ENCODE data around the gene ARF6. TPM values are rescaled to one million over a fixed set of nuclear protein-coding genes. Genes with fewer than 3 reads are reported as not detected.

Gene ARF6
- total RNA-seq (2022; extraction: Qiagen RNA extraction; ENCODE audit: low read depth), result 62.8 to 74.4 TPM (median 67.1 TPM) in 5 replicates

GRCh38 chr14:49892636-49893308 lies at the start of gene ARF6:
Gene ARF6 (plus strand): TSS chr14:49893082. CDS start chr14:49893737, 655 bp downstream.

GRCh38 chr14:49852301-49853157 lies 40.4 kb upstream of the ARF6 start, which contains the start of gene NEMF:
Gene NEMF (minus strand): TSS chr14:49852788. CDS start chr14:49852753, 35 bp downstream.

Other genes with a start within 250 kb of the ARF6 start
- 12.4 to 15.2 TPM (median 14.3 TPM) in 5 replicates for gene POLE2, start 204.9 kb upstream of the ARF6 start, total RNA-seq (2022; extraction: Qiagen RNA extraction; ENCODE audit: low read depth)
- 0.12 to 0.29 TPM (median 0.24 TPM) in 5 replicates for gene KLHDC1, start 200.0 kb upstream of the ARF6 start, total RNA-seq (2022; extraction: Qiagen RNA extraction; ENCODE audit: low read depth)
- gene KLHDC2, start 124.9 kb upstream of the ARF6 start, total RNA-seq (2022; extraction: Qiagen RNA extraction; ENCODE audit: low read depth), result 29.1 to 37.5 TPM (median 32.8 TPM) in 5 replicates
- 27.8 to 39.0 TPM (median 37.2 TPM) in 5 replicates for gene NEMF, start 40.3 kb upstream of the ARF6 start, total RNA-seq (2022; extraction: Qiagen RNA extraction; ENCODE audit: low read depth)
- 7.5 to 9.4 TPM (median 8.2 TPM) in 5 replicates for gene VCPKMT, start 223.5 kb downstream of the ARF6 start, total RNA-seq (2022; extraction: Qiagen RNA extraction; ENCODE audit: low read depth)